Activated naive CD4-positive, alpha-beta T cell treated with anti-CD3 and anti-CD28 coated beads, Interleukin-2, amount 50 U/mL, for 24 hours (primary cell): ENCODE data around the gene IL1RAPL1.

Source experiments
- H3K27ac Mint-ChIP-seq: one replicate; pipeline ENCODE4 v1.8.0; 2021; ENCODE audit warnings: mild to moderate bottlenecking, mixed read lengths
- H3K27me3 Mint-ChIP-seq: one replicate; pipeline ENCODE4 v1.8.0; 2021; ENCODE audit warnings: mixed read lengths
- H3K36me3 Mint-ChIP-seq: one replicate; pipeline ENCODE4 v1.8.0; 2021; ENCODE audit warnings: mixed read lengths
- H3K4me1 Mint-ChIP-seq: one replicate; pipeline ENCODE4 v1.8.0; 2021; ENCODE audit warnings: mixed read lengths
- H3K4me3 Mint-ChIP-seq: one replicate; pipeline ENCODE4 v1.8.0; 2021; ENCODE audit warnings: mild to moderate bottlenecking, mixed read lengths
- H3K9me3 Mint-ChIP-seq: one replicate; pipeline ENCODE4 v1.8.0; 2021; ENCODE audit warnings: mixed read lengths

Gene IL1RAPL1

DNA sequence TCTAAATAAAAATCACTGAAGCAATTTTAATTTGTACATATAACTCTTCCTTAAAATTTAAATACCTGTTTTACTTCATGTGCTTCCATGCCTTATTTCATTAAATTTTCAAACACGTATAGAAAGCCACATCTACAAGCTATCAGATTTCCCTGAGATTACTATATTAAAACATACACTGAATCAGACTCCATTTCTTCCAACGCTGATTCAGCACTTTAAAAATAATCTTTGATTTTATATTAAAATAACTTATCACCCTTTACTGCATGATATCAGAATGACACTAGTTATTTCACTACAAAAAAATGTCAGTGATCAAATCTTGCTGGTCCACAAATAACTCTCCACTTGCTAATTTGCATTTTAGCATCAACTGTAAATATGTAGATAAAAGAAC lies 550.8 kb downstream of the IL1RAPL1 start:
- Mint-ChIP-seq H3K27me3 (no peaks in the 10 kb centered on the region), H3K4me3 (no peak overlapping the region), H3K27ac (no peak overlapping the region), H3K36me3 (no peaks in the 10 kb centered on the region), H3K9me3 (no peaks in the 10 kb centered on the region), H3K4me1 (no peaks in the 10 kb centered on the region)

DNA sequence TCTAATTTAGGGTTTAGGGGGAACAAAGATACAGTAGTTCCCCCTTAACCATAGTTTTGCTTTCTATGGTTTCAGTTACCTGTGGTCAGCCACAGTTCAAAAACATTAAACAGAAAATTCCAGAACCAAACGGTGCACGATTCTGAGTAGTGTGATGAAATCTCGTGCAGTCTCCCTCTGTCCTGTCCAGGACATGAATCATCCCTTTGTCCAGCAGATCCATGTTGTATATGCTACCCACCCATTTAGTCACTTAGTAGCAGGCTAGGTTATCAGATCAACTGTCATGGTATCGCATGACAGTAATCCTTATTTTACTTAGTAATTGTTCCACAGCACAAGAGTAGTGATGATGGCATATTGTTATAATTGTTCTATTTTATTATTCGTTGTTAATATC lies 556.1 kb downstream of the IL1RAPL1 start:
- Mint-ChIP-seq H3K4me1 (no peaks in the 10 kb centered on the region), H3K9me3 (no peaks in the 10 kb centered on the region), H3K27ac (no peak overlapping the region), H3K27me3 (no peaks in the 10 kb centered on the region), H3K4me3 (no peak overlapping the region), H3K36me3 (no peaks in the 10 kb centered on the region)

DNA sequence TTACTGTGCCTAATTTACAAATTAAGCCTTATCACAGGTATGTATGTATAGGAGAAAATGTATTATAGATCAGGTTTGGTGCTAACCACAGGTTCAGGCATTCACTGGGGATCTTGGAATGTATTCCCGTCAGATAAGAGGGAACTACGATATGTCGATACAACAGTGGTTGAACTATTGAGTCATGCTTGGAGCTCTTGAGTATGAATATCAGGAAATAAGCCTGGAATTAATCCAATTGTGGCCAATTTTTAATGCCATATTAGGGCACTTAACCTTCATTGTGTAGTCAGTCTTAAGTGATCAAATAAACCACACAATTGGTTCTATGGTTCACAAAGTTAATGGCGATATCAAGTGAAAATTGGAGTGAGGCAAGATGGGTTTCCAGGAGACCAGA lies 556.5 kb downstream of the IL1RAPL1 start:
- Mint-ChIP-seq H3K27me3 (no peaks in the 10 kb centered on the region), H3K4me3 (no peak overlapping the region), H3K36me3 (no peaks in the 10 kb centered on the region), H3K9me3 (no peaks in the 10 kb centered on the region), H3K27ac (no peak overlapping the region), H3K4me1 (no peaks in the 10 kb centered on the region)

DNA sequence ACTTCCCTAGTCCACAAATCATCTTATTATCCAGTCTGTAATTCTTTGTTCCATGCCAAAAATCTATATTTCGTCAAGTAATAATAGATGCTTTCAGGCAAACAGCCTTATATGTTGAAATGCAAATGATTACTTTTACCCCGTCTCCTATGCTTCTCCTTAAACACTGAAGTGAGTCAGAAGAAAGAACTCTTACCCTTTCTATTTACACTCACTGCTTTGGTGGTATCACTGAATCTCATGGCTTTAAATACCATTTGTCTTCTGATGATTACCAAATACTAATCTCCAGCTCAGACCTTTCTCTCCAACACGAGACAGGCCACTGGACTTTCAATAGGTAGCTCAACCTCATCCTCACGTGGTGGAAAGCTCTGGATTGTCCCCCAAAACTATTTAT lies 558.1 kb downstream of the IL1RAPL1 start:
- Mint-ChIP-seq H3K27me3 (no peaks in the 10 kb centered on the region), H3K9me3 (no peaks in the 10 kb centered on the region), H3K36me3 (no peaks in the 10 kb centered on the region), H3K27ac (no peak overlapping the region), H3K4me1 (no peaks in the 10 kb centered on the region), H3K4me3 (no peak overlapping the region)

DNA sequence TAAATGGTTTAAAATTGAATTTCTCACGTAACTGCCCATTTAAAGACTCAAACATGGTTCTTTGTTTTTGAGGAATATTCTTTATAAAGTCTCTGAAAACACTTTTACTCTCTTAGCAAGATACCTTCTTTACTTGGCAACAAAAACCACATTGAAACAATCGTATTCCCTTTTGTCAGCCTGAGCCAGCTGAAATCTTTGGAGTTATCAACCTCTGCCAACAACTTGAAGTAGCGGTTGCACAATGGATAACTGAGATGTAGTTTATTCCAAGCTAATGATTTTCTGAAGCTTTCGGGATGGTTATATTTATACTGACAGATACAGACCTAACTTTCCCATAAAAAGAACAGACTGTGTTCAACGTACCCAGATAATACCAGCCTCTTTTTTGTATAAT lies 561.3 kb downstream of the IL1RAPL1 start:
- H3K27ac Mint-ChIP-seq: no peak overlapping the region
- no peaks in the 10 kb centered on the region for H3K36me3 Mint-ChIP-seq
- H3K4me1 Mint-ChIP-seq: no peaks in the 10 kb centered on the region
- H3K27me3 Mint-ChIP-seq: no peaks in the 10 kb centered on the region
- H3K9me3 Mint-ChIP-seq: no peaks in the 10 kb centered on the region
- H3K4me3 Mint-ChIP-seq: no peak overlapping the region

DNA sequence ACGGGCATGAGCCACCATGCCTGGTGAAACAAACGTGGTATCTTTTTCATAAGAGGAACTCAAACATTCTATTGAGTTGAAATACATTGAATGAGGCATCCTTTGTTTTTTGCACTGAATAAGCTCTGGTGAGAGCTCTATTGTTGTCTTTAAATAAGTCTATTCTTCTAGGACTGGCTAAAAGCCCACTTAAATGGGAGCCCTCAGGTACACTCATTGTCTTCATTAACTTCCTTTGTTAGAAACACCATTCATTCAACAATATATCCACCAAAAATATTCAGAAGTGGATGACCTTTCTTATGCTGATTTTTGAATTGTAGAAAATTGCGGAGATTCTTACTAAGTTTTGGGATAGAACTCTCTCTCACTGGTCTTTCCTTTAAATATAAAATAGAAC lies 568.0 kb downstream of the IL1RAPL1 start:
- Mint-ChIP-seq H3K4me3 (no peak overlapping the region), H3K36me3 (no peaks in the 10 kb centered on the region), H3K27me3 (no peaks in the 10 kb centered on the region), H3K27ac (no peak overlapping the region), H3K4me1 (no peaks in the 10 kb centered on the region), H3K9me3 (no peaks in the 10 kb centered on the region)

DNA sequence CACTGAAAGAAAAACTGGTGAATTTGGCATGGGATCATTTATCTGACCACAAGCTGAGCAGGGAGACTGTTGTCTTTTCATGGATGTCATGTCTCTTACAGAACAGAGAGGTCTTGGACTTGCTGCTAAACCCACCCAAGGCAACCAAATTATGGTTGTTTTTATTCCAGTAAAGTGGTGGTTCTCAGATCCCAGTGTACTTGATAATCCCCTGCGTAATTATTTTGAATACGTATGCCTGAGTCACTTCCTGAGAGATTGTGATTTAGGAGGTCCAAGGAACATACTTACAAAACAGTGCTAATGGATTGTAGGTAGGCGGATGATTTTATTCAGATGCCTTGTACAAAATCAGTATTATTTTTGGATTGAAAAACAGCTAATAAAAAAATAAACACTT lies 585.6 kb downstream of the IL1RAPL1 start:
- H3K4me1 Mint-ChIP-seq: no peaks in the 10 kb centered on the region
- H3K36me3 Mint-ChIP-seq: no peaks in the 10 kb centered on the region
- H3K27me3 Mint-ChIP-seq: no peaks in the 10 kb centered on the region
- H3K4me3 Mint-ChIP-seq: no peak overlapping the region
- no peaks in the 10 kb centered on the region for H3K9me3 Mint-ChIP-seq
- no peak overlapping the region for H3K27ac Mint-ChIP-seq

DNA sequence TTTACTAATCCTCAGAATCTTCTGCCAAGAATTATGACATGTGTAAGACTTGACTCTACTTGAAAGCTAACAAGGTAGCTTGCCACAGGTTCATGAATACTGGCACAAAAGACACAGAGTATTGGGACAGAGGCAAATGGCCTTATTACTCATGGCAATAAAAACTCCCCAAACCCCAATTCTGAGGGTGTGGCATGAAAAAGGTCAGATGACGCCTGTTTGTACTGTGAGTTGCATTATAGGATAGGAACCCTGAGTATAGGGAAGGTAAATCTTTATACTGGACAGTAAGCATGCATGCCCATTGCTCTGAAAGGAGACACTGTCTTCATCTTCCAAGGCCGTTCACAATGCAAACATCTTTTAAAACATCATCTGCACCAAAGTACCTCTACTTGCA lies 600.0 kb downstream of the IL1RAPL1 start:
- no peaks in the 10 kb centered on the region for H3K4me1 Mint-ChIP-seq
- H3K9me3 Mint-ChIP-seq: no peaks in the 10 kb centered on the region
- H3K27ac Mint-ChIP-seq: no peak overlapping the region
- H3K36me3 Mint-ChIP-seq: no peaks in the 10 kb centered on the region
- no peak overlapping the region for H3K4me3 Mint-ChIP-seq
- no peaks in the 10 kb centered on the region for H3K27me3 Mint-ChIP-seq

DNA sequence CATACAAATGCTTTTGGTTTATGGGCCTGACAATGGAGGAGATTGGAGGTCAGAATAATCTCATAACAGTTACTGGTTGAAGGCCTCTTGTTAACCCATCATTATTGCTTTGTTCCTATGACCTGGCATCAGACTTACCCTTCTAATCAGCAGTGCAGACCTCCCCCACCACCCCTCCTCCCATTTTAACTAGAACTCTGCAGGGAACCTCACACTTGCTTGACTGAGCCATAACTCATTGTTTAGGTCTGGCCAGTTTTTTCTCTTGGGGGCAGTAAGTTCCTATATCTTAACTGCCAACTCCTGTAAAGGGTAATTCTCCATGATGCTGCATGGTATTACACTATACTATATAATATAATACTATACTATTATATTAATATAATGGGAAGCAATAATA lies 609.3 kb downstream of the IL1RAPL1 start:
- Mint-ChIP-seq H3K36me3 (no peaks in the 10 kb centered on the region), H3K27me3 (no peaks in the 10 kb centered on the region), H3K4me3 (no peak overlapping the region), H3K9me3 (no peaks in the 10 kb centered on the region), H3K4me1 (no peaks in the 10 kb centered on the region), H3K27ac (no peak overlapping the region)

DNA sequence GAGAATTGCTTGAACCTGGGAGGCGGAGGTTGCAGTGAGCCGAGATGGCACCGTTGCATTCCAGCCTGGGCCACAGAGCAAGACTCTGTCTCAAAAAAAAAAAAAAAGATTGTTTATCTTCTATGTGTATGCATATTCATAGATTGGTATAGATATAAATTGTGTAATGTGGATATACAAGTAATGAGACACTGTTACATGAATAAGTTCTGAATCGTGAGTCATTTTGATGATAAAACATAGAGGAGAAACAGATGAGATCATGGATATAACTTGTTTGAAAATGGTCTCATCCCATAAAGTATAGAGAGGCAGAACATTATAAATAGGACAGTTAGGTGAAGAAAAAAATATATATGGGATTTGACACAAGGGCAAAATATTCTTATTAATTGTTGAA lies 628.0 kb downstream of the IL1RAPL1 start:
- no peak overlapping the region for H3K27ac Mint-ChIP-seq
- H3K4me3 Mint-ChIP-seq: no peak overlapping the region
- H3K36me3 Mint-ChIP-seq: no peaks in the 10 kb centered on the region
- H3K4me1 Mint-ChIP-seq: no peaks in the 10 kb centered on the region
- H3K9me3 Mint-ChIP-seq: no peaks in the 10 kb centered on the region
- H3K27me3 Mint-ChIP-seq: no peaks in the 10 kb centered on the region

DNA sequence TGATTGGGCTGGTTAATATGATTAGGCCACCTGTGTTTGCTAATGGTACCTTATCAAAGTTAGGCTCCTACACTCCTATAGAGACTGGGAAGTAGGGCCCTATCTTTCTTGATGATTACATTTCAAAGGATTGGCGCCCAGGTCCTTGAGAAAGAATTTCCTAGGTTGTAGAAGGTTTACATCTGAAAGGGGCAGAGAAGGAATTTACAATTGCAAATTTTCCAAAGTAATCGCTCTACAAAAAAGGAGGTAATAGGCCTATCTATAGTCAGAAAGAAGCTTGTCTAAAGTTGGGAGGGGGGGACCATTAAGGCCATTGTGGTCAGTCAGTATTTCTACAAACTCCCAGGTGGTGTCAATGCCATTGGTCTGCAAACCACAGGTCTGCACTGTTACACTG lies 638.4 kb downstream of the IL1RAPL1 start:
- Mint-ChIP-seq H3K9me3 (no peaks in the 10 kb centered on the region), H3K4me3 (no peak overlapping the region), H3K36me3 (no peaks in the 10 kb centered on the region), H3K27ac (no peak overlapping the region), H3K27me3 (no peaks in the 10 kb centered on the region), H3K4me1 (no peaks in the 10 kb centered on the region)

DNA sequence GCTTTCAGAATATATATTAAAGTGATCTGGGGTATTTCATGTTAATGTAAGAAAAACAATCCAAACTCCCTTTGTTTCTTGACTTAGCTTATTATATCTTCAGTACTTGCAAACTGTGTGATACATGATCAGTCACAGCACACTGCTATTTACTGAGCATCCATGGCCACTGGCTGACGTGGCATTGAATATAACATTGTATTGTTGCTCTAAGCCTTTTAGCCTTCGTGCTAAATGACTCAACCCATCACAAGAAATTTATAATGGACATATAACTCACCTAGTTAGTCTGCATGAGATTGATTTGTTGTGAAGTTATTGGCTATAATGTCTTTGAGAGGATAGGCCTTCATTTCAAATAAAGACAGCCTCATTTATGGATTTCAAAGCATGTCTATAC lies 642.6 kb downstream of the IL1RAPL1 start:
- Mint-ChIP-seq H3K36me3 (no peaks in the 10 kb centered on the region), H3K4me1 (no peaks in the 10 kb centered on the region), H3K27me3 (no peaks in the 10 kb centered on the region), H3K9me3 (no peaks in the 10 kb centered on the region), H3K4me3 (no peak overlapping the region), H3K27ac (no peak overlapping the region)

DNA sequence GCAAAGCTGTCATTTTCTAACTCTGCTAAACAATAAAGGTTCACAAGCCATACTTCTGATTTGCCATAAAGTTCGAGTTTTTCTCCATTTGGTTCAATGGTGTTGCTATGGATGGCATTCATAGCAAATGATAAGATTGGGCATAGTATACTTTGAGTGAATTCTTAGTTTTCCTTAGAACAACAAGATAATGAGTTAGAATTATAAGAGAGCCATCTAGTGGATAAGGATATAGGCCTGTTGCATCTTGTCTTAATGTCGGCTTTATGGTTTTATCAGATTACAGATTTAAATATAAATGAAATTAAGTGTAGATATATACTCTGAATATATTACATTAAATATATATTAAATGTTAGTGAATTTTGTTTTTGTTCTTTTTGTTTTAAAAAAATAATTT lies 644.6 kb downstream of the IL1RAPL1 start:
- Mint-ChIP-seq H3K9me3 (no peaks in the 10 kb centered on the region), H3K4me3 (no peak overlapping the region)

DNA sequence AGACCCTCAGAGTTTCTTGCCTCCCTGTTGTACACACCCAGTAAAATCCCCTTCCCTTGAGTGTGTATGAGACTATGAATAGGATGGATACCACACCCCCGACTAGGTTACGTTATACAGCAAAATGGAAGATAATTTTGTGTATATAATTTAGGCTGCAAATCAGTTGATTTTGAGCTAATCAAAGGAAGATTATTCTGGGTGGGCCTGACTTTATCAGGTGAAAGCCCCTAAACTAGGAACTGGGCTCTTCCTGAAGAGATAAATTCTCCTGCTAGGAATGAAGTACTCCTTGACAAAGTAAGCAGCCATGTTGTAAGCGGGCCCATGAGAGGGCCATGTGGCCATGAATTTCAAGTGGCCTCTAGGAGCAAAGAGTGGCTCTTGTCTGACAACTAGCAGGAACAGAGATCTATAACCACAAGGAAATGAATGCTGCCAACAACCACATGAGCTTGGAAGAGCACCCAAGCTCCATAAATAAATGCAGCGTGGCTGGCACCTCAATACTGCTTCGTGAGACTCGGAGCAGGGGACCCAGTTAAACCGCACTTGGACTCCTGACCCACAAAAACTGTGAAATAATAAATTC lies 646.4 kb downstream of the IL1RAPL1 start:
- Mint-ChIP-seq H3K4me1 (no peaks in the 10 kb centered on the region), H3K27ac (no peak overlapping the region), H3K4me3 (no peak overlapping the region), H3K9me3 (no peaks in the 10 kb centered on the region), H3K36me3 (no peaks in the 10 kb centered on the region), H3K27me3 (no peaks in the 10 kb centered on the region)

More for the DNA sequence above, 644.6 kb downstream of the IL1RAPL1 start:
- Mint-ChIP-seq H3K4me1 (no peaks in the 10 kb centered on the region), H3K36me3 (no peaks in the 10 kb centered on the region), H3K27ac (no peak overlapping the region), H3K27me3 (no peaks in the 10 kb centered on the region)

DNA sequence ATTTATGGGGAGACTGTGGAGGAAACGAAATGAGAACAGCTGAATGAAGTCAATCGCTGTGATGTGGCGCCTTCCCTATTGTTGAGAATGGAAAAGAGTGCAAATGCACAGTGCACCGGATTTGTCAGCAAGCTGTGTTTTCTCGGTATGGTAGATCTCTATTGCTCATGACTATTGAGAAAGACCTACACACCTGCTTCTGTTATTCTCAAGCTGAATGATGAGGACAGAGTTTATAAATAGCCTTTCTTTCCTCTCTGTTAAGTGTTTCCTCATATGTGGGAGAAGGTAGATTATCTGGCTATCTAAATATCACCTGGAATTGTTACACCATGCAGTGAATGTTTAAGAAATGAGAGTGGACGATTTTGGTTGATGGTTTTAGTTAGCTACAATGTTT lies 650.7 kb downstream of the IL1RAPL1 start:
- no peaks in the 10 kb centered on the region for H3K36me3 Mint-ChIP-seq
- H3K27me3 Mint-ChIP-seq: no peaks in the 10 kb centered on the region
- no peaks in the 10 kb centered on the region for H3K9me3 Mint-ChIP-seq
- H3K27ac Mint-ChIP-seq: no peak overlapping the region
- H3K4me1 Mint-ChIP-seq: no peaks in the 10 kb centered on the region
- no peak overlapping the region for H3K4me3 Mint-ChIP-seq

DNA sequence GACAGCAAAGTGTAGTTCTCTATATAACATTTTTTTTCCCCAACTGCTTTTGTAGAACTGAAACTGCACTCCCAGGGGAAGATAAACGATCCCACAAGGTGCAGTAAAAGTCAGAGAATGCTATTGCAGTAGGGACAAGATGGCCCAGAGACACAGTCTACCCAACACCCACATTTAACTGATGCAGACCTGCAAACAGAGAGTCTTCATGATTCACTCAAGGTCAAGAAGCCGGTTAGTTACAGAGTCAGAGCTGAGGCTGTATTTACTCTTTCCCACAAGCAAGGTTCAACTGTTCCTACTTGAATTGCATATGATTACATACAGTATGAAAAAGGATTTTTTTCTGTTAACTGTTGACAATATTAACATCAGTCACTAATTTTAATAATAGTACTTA lies 654.6 kb downstream of the IL1RAPL1 start:
- no peaks in the 10 kb centered on the region for H3K9me3 Mint-ChIP-seq
- H3K4me3 Mint-ChIP-seq: no peak overlapping the region
- no peaks in the 10 kb centered on the region for H3K4me1 Mint-ChIP-seq
- H3K27me3 Mint-ChIP-seq: no peaks in the 10 kb centered on the region
- H3K27ac Mint-ChIP-seq: no peak overlapping the region
- no peaks in the 10 kb centered on the region for H3K36me3 Mint-ChIP-seq

DNA sequence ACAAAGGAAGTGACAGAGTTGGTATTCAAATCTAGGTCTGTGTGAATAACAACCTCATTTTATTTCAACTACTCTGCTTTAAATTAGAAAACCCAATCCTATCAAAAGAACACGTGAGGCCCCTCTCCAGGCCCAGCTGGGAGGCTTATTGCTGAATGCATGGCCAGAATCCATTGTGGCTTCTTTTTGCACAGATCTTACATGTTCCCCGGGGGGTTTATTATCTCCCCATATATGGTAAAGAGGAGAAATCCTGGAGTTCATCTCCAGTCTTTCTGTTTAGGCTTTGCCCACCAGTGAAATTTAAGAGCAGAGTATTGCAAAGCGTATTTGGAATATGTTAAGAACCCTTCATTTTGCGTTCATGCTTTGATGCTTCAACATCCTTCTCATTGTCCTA lies 655.6 kb downstream of the IL1RAPL1 start:
- H3K27me3 Mint-ChIP-seq: no peaks in the 10 kb centered on the region

More for the DNA sequence above, 655.6 kb downstream of the IL1RAPL1 start:
- Mint-ChIP-seq H3K4me3 (no peak overlapping the region), H3K9me3 (no peaks in the 10 kb centered on the region), H3K4me1 (no peaks in the 10 kb centered on the region), H3K36me3 (no peaks in the 10 kb centered on the region), H3K27ac (no peak overlapping the region)
